ENCODE results near the gene SPACA7. TPM values are rescaled to one million over a fixed set of nuclear protein-coding genes. Genes with fewer than 3 reads are reported as not detected.

Gene SPACA7
- total and polyA plus RNA-seq, 9 of the 15 experiments (the other 6 are each of a cell fraction or from before 2014, with no cell fraction given) = not detected

DNA sequence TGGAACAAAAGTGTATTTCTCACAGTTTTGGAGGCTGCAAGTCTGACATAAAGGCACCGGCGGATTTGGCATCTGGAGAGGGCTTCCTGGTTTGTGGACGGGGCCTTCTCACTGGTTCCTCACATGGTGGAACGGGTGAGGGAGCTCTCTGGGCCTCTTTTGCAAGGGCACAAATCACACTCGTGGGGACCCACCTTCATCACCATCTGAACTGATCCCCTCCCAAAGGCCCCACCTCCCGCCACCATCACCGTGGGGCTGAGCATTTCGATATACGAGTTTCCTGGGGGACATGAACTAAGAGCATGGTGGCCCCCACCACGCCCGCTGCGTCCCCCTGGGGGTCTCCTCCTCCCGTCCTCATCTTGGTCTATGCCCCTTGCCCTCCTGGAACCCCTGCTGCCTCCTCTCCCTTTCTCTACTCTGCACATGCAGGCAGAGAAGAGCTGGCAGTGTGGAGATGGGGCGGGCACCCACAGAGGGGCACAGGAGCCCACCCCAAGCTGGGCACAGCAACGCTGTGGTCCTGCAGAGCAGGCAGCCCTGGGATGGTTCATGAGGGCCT, 20.8 kb upstream of the SPACA7 start:
- Histone ChIP-seq H3K9me1 (ENCODE audit: control insufficient read depth, insufficient read depth, low read length) (no peaks in the 10 kb centered on the region), H3K36me3 (ENCODE audit: control insufficient read depth, insufficient read depth, low read length) (no peaks in the 10 kb centered on the region), H2AFZ (ENCODE audit: low read depth, low read length) (no peak overlapping the region), H3K79me2 (ENCODE audit: control insufficient read depth, insufficient read depth, low read length) (no peaks in the 10 kb centered on the region), H3K4me2 (ENCODE audit: insufficient read depth, low read length) (no peak overlapping the region), H3K9me3 (replicated peaks; ENCODE audit: control insufficient read depth, insufficient read depth, low read depth, low read length) (no peaks in the 10 kb centered on the region), H3K27ac (ENCODE audit: extremely low read depth, low read depth, low read length) (no peak overlapping the region), H3K9ac (ENCODE audit: insufficient read depth in 1 of 2, low read depth in 2 of 2, low read length in 2 of 2) (no peak overlapping the region), H4K20me1 (replicated peaks; ENCODE audit: control insufficient read depth, insufficient read depth, low read length) (no peaks in the 10 kb centered on the region), H3K27me3 (ENCODE audit: control insufficient read depth in 2 of 2, insufficient read depth in 2 of 2, low read length in 2 of 2) (peaks cover 0 to 8% of the 10 kb centered on the region in 2 experiments; a peak in 1 of 5 replicates), H3K4me3 (no peak overlapping the region), H3K4me1 (replicated peaks in 1 of 2; ENCODE audit: control insufficient read depth in 2 of 2, insufficient read depth in 2 of 2, low read length in 2 of 2) (no peaks in the 10 kb centered on the region)
- in situ Hi-C loops (cut with MboI) (no loop called here), intact Hi-C loops (cut with micrococcal nuclease) (loop anchor here (5.0 kb wide), 1 partner anchor 323 kb away; no protein-coding TSS in a partner anchor)
- FAIRE-seq (no peak), ATAC-seq (no peak), DNase-seq (ENCODE audit: extremely low read depth in 1 of 4, low spot score in 3 of 4) (no peak)
- no TSS peak for BruUV-seq (replicated peaks)
- WGBS (ENCODE audit: insufficient coverage, low coverage, missing lambda C conversion rate) = 0% methylated on average over 4 of the region's 15 CpGs
- ChIA-PET POLR2A (no interaction called here), CTCF (ENCODE audit: low intra/inter-chr PET ratio) (no interaction called here)
- TF ChIP-seq ERF (CRISPR knock-in tag; IDR thresholded peaks at IDR 0.05) (no peak), PCBP2 (IDR thresholded peaks at IDR 0.05; ENCODE audit: low read depth, low read length, poor library complexity, severe bottlenecking) (no peak), GTF2A2 (tag; IDR thresholded peaks at IDR 0.05) (no peak), CSDE1 (IDR thresholded peaks at IDR 0.05) (no peak), OTX1 (CRISPR knock-in tag; IDR thresholded peaks at IDR 0.05) (no peak), TEAD2 (tag; IDR thresholded peaks at IDR 0.05) (no peak), FOXK1 (CRISPR knock-in tag; IDR thresholded peaks at IDR 0.05; ENCODE audit: borderline replicate concordance) (no peak), ETS2 (tag; IDR thresholded peaks at IDR 0.05; ENCODE audit: borderline replicate concordance, poor library complexity, severe bottlenecking) (no peak), NFXL1 (CRISPR knock-in tag; IDR thresholded peaks at IDR 0.05) (no peak)
- TF ChIP-seq, protein P1, sequence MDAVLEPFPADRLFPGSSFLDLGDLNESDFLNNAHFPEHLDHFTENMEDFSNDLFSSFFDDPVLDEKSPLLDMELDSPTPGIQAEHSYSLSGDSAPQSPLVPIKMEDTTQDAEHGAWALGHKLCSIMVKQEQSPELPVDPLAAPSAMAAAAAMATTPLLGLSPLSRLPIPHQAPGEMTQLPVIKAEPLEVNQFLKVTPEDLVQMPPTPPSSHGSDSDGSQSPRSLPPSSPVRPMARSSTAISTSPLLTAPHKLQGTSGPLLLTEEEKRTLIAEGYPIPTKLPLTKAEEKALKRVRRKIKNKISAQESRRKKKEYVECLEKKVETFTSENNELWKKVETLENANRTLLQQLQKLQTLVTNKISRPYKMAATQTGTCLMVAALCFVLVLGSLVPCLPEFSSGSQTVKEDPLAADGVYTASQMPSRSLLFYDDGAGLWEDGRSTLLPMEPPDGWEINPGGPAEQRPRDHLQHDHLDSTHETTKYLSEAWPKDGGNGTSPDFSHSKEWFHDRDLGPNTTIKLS (IDR thresholded peaks at IDR 0.05; ENCODE audit: borderline replicate concordance, low read depth) = no peak
- TF ChIP-seq, protein P2, sequence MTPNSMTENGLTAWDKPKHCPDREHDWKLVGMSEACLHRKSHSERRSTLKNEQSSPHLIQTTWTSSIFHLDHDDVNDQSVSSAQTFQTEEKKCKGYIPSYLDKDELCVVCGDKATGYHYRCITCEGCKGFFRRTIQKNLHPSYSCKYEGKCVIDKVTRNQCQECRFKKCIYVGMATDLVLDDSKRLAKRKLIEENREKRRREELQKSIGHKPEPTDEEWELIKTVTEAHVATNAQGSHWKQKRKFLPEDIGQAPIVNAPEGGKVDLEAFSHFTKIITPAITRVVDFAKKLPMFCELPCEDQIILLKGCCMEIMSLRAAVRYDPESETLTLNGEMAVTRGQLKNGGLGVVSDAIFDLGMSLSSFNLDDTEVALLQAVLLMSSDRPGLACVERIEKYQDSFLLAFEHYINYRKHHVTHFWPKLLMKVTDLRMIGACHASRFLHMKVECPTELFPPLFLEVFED (CRISPR knock-in tag; conservative IDR thresholded peaks at IDR 0.05) = no peak
- TF ChIP-seq, protein P3, sequence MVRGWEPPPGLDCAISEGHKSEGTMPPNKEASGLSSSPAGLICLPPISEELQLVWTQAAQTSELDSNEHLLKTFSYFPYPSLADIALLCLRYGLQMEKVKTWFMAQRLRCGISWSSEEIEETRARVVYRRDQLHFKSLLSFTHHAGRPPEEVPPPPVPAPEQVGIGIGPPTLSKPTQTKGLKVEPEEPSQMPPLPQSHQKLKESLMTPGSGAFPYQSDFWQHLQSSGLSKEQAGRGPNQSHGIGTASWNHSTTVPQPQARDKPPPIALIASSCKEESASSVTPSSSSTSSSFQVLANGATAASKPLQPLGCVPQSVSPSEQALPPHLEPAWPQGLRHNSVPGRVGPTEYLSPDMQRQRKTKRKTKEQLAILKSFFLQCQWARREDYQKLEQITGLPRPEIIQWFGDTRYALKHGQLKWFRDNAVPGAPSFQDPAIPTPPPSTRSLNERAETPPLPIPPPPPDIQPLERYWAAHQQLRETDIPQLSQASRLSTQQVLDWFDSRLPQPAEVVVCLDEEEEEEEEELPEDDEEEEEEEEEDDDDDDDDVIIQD (CRISPR knock-in tag; IDR thresholded peaks at IDR 0.05) = no peak
- TF ChIP-seq, protein P4, sequence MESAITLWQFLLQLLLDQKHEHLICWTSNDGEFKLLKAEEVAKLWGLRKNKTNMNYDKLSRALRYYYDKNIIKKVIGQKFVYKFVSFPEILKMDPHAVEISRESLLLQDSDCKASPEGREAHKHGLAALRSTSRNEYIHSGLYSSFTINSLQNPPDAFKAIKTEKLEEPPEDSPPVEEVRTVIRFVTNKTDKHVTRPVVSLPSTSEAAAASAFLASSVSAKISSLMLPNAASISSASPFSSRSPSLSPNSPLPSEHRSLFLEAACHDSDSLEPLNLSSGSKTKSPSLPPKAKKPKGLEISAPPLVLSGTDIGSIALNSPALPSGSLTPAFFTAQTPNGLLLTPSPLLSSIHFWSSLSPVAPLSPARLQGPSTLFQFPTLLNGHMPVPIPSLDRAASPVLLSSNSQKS (CRISPR knock-in tag; IDR thresholded peaks at IDR 0.05) = no peak

Data from K562 (cell line).